ENCODE measurements around the gene PLAAT5. TPM values are rescaled to one million over a fixed set of nuclear protein-coding genes. Genes with fewer than 3 reads are reported as not detected.

The PLAAT5 gene
- polyA plus RNA-seq, 2 of the 4 experiments (the other 2 are of a cell fraction), result 0.04 to 0.12 TPM

- no peak for ATAC-seq
- TF ChIP-seq SREBF2 (IDR thresholded peaks at IDR 0.05), result no peak
- no peak for TF ChIP-seq MAX (IDR thresholded peaks at IDR 0.05)
- TF ChIP-seq, protein P1, sequence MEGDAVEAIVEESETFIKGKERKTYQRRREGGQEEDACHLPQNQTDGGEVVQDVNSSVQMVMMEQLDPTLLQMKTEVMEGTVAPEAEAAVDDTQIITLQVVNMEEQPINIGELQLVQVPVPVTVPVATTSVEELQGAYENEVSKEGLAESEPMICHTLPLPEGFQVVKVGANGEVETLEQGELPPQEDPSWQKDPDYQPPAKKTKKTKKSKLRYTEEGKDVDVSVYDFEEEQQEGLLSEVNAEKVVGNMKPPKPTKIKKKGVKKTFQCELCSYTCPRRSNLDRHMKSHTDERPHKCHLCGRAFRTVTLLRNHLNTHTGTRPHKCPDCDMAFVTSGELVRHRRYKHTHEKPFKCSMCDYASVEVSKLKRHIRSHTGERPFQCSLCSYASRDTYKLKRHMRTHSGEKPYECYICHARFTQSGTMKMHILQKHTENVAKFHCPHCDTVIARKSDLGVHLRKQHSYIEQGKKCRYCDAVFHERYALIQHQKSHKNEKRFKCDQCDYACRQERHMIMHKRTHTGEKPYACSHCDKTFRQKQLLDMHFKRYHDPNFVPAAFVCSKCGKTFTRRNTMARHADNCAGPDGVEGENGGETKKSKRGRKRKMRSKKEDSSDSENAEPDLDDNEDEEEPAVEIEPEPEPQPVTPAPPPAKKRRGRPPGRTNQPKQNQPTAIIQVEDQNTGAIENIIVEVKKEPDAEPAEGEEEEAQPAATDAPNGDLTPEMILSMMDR (IDR thresholded peaks at IDR 0.05), result no peak
- no peak for TF ChIP-seq ZC3H11A (IDR thresholded peaks at IDR 0.05)
- no peak for TF ChIP-seq FOSB (CRISPR knock-in tag; IDR thresholded peaks at IDR 0.05)
- TF ChIP-seq, protein P2, sequence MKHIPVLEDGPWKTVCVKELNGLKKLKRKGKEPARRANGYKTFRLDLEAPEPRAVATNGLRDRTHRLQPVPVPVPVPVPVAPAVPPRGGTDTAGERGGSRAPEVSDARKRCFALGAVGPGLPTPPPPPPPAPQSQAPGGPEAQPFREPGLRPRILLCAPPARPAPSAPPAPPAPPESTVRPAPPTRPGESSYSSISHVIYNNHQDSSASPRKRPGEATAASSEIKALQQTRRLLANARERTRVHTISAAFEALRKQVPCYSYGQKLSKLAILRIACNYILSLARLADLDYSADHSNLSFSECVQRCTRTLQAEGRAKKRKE (CRISPR knock-in tag; IDR thresholded peaks at IDR 0.05; ENCODE audit: low read depth), result no peak
- Histone ChIP-seq H3K4me2 (no peak overlapping the region), H3K4me1 (0 out of 3 replicates have a peak, but pooled peaks cover 5% of the 10 kb centered on the region), H3K27ac (no peak overlapping the region), H3K9me3 (peaks cover 23% of the 10 kb centered on the region), H3K4me3 (no peak overlapping the region)
- CTCF ChIA-PET, result no interaction called here
- no peak for FAIRE-seq
- POLR2A ChIA-PET, result no interaction called here
- no peak for DNase-seq (ENCODE audit: low read depth in 1 of 2, low spot score in 1 of 2)
- WGBS (ENCODE audit: missing lambda C conversion rate), result 87% methylated on average over 2 of the region's 2 CpGs
These were observed 11.4 kb upstream of the PLAAT5 start for GRCh38 chr11:63502252-63502820.

GRCh38 chr11:63501236-63501635 lies 10.3 kb upstream of the PLAAT5 start:
- ATAC-seq, result no peak
- FAIRE-seq, result no peak
- Histone ChIP-seq H3K4me1 (0 out of 3 replicates have a peak, but pooled peaks cover 3% of the 10 kb centered on the region), H3K4me3 (no peak overlapping the region), H3K9me3 (peaks cover 23% of the 10 kb centered on the region), H3K27ac (no peak overlapping the region), H3K4me2 (no peak overlapping the region)
- DNase-seq (ENCODE audit: low read depth in 1 of 2, low spot score in 1 of 2), result no peak
- TF ChIP-seq CHD2 (IDR thresholded peaks at IDR 0.05; ENCODE audit: low read length, partially characterized antibody), result no peak
- TF ChIP-seq SMC3 (IDR thresholded peaks at IDR 0.05), result no peak
- TF ChIP-seq, protein P3, sequence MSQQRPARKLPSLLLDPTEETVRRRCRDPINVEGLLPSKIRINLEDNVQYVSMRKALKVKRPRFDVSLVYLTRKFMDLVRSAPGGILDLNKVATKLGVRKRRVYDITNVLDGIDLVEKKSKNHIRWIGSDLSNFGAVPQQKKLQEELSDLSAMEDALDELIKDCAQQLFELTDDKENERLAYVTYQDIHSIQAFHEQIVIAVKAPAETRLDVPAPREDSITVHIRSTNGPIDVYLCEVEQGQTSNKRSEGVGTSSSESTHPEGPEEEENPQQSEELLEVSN (IDR thresholded peaks at IDR 0.05; ENCODE audit: borderline replicate concordance, low read depth), result no peak
- TF ChIP-seq, protein P4, sequence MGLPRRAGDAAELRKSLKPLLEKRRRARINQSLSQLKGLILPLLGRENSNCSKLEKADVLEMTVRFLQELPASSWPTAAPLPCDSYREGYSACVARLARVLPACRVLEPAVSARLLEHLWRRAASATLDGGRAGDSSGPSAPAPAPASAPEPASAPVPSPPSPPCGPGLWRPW (IDR thresholded peaks at IDR 0.05), result no peak
- TF ChIP-seq FOSB (CRISPR knock-in tag; IDR thresholded peaks at IDR 0.05), result no peak
- TF ChIP-seq JUNB (IDR thresholded peaks at IDR 0.05), result no peak
- no peak for TF ChIP-seq PHF8 (IDR thresholded peaks at IDR 0.05; ENCODE audit: borderline replicate concordance, low read depth)
- no peak for TF ChIP-seq TP53 (CRISPR knock-in tag; IDR thresholded peaks at IDR 0.05)
- no peak for TF ChIP-seq RNF2 (IDR thresholded peaks at IDR 0.05; ENCODE audit: borderline replicate concordance, low read depth)
- CTCF ChIA-PET, result no interaction called here
- POLR2A ChIA-PET, result no interaction called here
- 37% methylated on average over 1 of the region's 1 CpG for WGBS (ENCODE audit: missing lambda C conversion rate)

GRCh38 chr11:63499874-63500273 lies 8.9 kb upstream of the PLAAT5 start:
- ATAC-seq, result no peak
- peaks cover 23% of the 10 kb centered on the region for H3K9me3 ChIP-seq
- no peak overlapping the region for H3K4me2 ChIP-seq
- no peak for TF ChIP-seq PBX3 (IDR thresholded peaks at IDR 0.05)
- no peak for TF ChIP-seq RCOR1 (IDR thresholded peaks at IDR 0.05; ENCODE audit: low read depth, low read length)
- TF ChIP-seq TP53 (CRISPR knock-in tag; IDR thresholded peaks at IDR 0.05), result no peak
- TF ChIP-seq NFE2L2 (conservative IDR thresholded peaks at IDR 0.05; ENCODE audit: low read length), result no peak
- TF ChIP-seq KDM5A (IDR thresholded peaks at IDR 0.05), result no peak
- TF ChIP-seq NPAS2 (CRISPR knock-in tag; IDR thresholded peaks at IDR 0.05; ENCODE audit: borderline replicate concordance), result no peak
- TF ChIP-seq NR3C1 (IDR thresholded peaks at IDR 0.05), result no peak
- TF ChIP-seq SREBF2 (IDR thresholded peaks at IDR 0.05), result no peak
- TF ChIP-seq ESRRA (IDR thresholded peaks at IDR 0.05; ENCODE audit: borderline replicate concordance, low read length), result no peak
- TF ChIP-seq FOXS1 (CRISPR knock-in tag; IDR thresholded peaks at IDR 0.05), result no peak
- TF ChIP-seq HEYL (CRISPR knock-in tag; IDR thresholded peaks at IDR 0.05), result no peak
- TF ChIP-seq CHD4 (IDR thresholded peaks at IDR 0.05; ENCODE audit: borderline replicate concordance), result no peak
- TF ChIP-seq, protein P3 (IDR thresholded peaks at IDR 0.05; ENCODE audit: borderline replicate concordance, low read depth), result no peak
- TF ChIP-seq HOXB5 (CRISPR knock-in tag; IDR thresholded peaks at IDR 0.05), result no peak
- TF ChIP-seq RNF2 (IDR thresholded peaks at IDR 0.05; ENCODE audit: borderline replicate concordance, low read depth), result no peak
- no peak for TF ChIP-seq RAD21 (conservative IDR thresholded peaks at IDR 0.05 in 1 of 2, IDR thresholded peaks at IDR 0.05 in 1 of 2)
- ChIA-PET CTCF (no interaction called here), POLR2A (no interaction called here)
- WGBS (ENCODE audit: missing lambda C conversion rate), result 52% methylated on average over 4 of the region's 4 CpGs
- H3K4me1 ChIP-seq, result no peaks in the 10 kb centered on the region
- no peak overlapping the region for H3K27ac ChIP-seq
- no peak for DNase-seq (ENCODE audit: low read depth in 1 of 2, low spot score in 1 of 2)
- FAIRE-seq, result no peak
- no peak overlapping the region for H3K4me3 ChIP-seq

Measured in A549 (cell line).